ENCODE data around the gene SBDS. TPM values are rescaled to one million over a fixed set of nuclear protein-coding genes. Genes with fewer than 3 reads are reported as not detected.
"Not testable (repeated sequence)": the region's sequence is repeated elsewhere in the genome, so short reads cannot be mapped to it uniquely, and the experiment has no call there.

Gene SBDS
- total RNA-seq, 1 experiment from 2014 or later = 25.5 TPM

DNA sequence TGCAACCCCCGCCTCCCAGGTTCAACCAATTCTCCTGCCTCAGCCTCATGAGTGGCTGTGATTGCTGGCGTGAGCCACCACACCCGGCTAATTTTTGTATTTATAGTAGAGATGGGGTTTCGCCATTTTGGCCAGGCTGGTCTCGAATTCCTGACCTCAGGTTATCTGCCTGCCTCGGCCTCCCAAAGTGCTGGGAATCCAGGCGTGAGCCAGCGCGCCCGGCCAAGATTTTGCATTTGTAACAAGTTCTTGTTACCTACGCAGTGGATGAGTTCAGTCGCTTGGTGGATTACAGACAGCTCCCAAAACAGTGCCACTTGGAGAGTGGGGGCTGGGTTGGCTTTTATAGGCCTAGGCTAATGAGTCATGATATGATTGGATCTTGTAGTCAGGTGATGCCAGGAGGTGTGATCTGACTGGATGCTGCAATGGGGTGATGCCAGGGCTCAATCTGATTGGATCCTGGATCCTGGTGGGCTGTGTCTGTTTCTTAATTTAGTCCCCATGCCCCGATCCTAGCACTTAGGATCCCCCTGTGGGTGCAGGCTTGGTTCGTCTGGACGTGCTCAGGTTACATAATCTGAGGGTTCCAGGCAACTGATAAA is 20.3 kb downstream of the SBDS start:
- ChIA-PET POLR2A (no interaction called here), CTCF (no interaction called here)
- TF ChIP-seq NR2C2 (CRISPR knock-in tag; IDR thresholded peaks at IDR 0.05) (no peak), ZNF532 (CRISPR knock-in tag; IDR thresholded peaks at IDR 0.05; ENCODE audit: borderline replicate concordance) (no peak), NFYB (CRISPR knock-in tag; conservative IDR thresholded peaks at IDR 0.05; ENCODE audit: low read depth) (peak; percentile 59)
- TF ChIP-seq, protein P1, sequence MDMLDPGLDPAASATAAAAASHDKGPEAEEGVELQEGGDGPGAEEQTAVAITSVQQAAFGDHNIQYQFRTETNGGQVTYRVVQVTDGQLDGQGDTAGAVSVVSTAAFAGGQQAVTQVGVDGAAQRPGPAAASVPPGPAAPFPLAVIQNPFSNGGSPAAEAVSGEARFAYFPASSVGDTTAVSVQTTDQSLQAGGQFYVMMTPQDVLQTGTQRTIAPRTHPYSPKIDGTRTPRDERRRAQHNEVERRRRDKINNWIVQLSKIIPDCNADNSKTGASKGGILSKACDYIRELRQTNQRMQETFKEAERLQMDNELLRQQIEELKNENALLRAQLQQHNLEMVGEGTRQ (CRISPR knock-in tag; IDR thresholded peaks at IDR 0.05) = peak; percentile 70; the same call in 1 of the 2 replicates
- H3K9me3 Mint-ChIP-seq = peaks cover 12% of the 10 kb centered on the region
- ATAC-seq (peak; percentile 82), DNase-seq (ENCODE audit: low spot score) (peak; percentile 18)
- peak overlapping the region; percentile 36; the same call in 1 of the 2 replicates for H3K27ac Mint-ChIP-seq
- H3K4me1 Mint-ChIP-seq = peaks cover 1% of the 10 kb centered on the region; the same call in 1 of the 2 replicates
- peaks cover 3% of the 10 kb centered on the region for H3K27me3 Mint-ChIP-seq (ENCODE audit: low read depth)
- H3K36me3 Mint-ChIP-seq = peaks cover 3% of the 10 kb centered on the region; the same call in 1 of the 2 replicates
- no peak overlapping the region for H3K4me3 Mint-ChIP-seq

- H3K27me3 Mint-ChIP-seq (ENCODE audit: low read depth) = no peaks in the 10 kb centered on the region
- DNase-seq (ENCODE audit: low spot score) = peak; percentile 24
- H3K4me3 Mint-ChIP-seq = no peak overlapping the region
- ChIA-PET CTCF (interaction anchor here (0.6 to 0.8 kb wide), 2 partner anchors 36 to 70 kb away, joined by 3 to 4 read pairs; no protein-coding TSS in a partner anchor), POLR2A (no interaction called here)
- TF ChIP-seq ZNF263 (CRISPR knock-in tag; IDR thresholded peaks at IDR 0.05; ENCODE audit: low read depth) (no peak), GABPB1 (CRISPR knock-in tag; IDR thresholded peaks at IDR 0.05) (no peak), E2F5 (CRISPR knock-in tag; IDR thresholded peaks at IDR 0.05) (no peak), ZNF219 (CRISPR knock-in tag; IDR thresholded peaks at IDR 0.05; ENCODE audit: borderline replicate concordance) (no peak), STAT6 (CRISPR knock-in tag; conservative IDR thresholded peaks at IDR 0.05; ENCODE audit: low read depth) (no peak), TCF7 (CRISPR knock-in tag; IDR thresholded peaks at IDR 0.05; ENCODE audit: low read depth) (no peak), RORB (CRISPR knock-in tag; IDR thresholded peaks at IDR 0.05) (no peak), PRDM15 (CRISPR knock-in tag; IDR thresholded peaks at IDR 0.05) (no peak)
- ATAC-seq = peak; percentile 83
- H3K36me3 Mint-ChIP-seq = no peaks in the 10 kb centered on the region; the same call in 1 of the 2 replicates
- H3K27ac Mint-ChIP-seq = no peak overlapping the region
- peaks cover 2% of the 10 kb centered on the region; the same call in 1 of the 2 replicates for H3K4me1 Mint-ChIP-seq
- H3K9me3 Mint-ChIP-seq = peaks cover 9% of the 10 kb centered on the region
These were observed 25.1 kb downstream of the SBDS start for GRCh38 chr7:66970310-66970709.

GRCh38 chr7:66969001-66969400 is 26.4 kb downstream of the SBDS start:
- CTCF ChIA-PET = not testable (repeated sequence)
- POLR2A ChIA-PET = interaction anchor here (0.7 kb wide), 1 partner anchor 28 kb away, joined by 3 read pairs; no protein-coding TSS in a partner anchor

More at GRCh38 chr7:66969001-66969400, 26.4 kb downstream of the SBDS start:
- not testable (repeated sequence) for H3K9me3 Mint-ChIP-seq; DNase-seq (ENCODE audit: low spot score); H3K36me3 Mint-ChIP-seq; H3K27ac Mint-ChIP-seq; H3K4me1 Mint-ChIP-seq; ATAC-seq; H3K27me3 Mint-ChIP-seq (ENCODE audit: low read depth); H3K4me3 Mint-ChIP-seq

All from WTC11 (cell line).